ENCODE measurements around the gene CARD8. TPM values are rescaled to one million over a fixed set of nuclear protein-coding genes. Genes with fewer than 3 reads are reported as not detected.

CARD8 gene
- total RNA-seq, 2 experiments from 2014 or later, result 109 TPM

DNA sequence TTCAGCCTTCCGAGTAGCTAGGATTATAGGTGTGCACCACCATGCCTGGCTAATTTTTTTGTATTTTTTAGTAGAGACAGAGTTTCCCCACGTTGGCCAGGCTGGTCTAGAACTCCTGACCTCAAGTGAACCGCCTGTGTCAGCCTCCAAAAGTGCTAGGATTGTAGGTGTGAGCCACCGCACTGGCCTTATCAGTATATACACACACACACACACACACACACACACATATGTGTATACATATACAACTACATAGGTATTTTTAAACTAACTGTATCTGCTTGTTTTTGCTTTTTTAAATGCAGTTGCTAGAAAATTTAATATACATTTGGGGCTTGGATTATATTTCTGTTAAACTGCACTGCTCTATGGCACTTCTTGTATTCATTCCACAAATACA is 3.1 kb downstream of the CARD8 start:
- TF ChIP-seq, protein P1, sequence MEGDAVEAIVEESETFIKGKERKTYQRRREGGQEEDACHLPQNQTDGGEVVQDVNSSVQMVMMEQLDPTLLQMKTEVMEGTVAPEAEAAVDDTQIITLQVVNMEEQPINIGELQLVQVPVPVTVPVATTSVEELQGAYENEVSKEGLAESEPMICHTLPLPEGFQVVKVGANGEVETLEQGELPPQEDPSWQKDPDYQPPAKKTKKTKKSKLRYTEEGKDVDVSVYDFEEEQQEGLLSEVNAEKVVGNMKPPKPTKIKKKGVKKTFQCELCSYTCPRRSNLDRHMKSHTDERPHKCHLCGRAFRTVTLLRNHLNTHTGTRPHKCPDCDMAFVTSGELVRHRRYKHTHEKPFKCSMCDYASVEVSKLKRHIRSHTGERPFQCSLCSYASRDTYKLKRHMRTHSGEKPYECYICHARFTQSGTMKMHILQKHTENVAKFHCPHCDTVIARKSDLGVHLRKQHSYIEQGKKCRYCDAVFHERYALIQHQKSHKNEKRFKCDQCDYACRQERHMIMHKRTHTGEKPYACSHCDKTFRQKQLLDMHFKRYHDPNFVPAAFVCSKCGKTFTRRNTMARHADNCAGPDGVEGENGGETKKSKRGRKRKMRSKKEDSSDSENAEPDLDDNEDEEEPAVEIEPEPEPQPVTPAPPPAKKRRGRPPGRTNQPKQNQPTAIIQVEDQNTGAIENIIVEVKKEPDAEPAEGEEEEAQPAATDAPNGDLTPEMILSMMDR (IDR thresholded peaks at IDR 0.05), result no peak
- no peak for DNase-seq
- Mint-ChIP-seq H3K9me3 (no peaks in the 10 kb centered on the region), H3K4me1 (ENCODE audit: low read depth) (peaks cover 54% of the 10 kb centered on the region), H3K4me3 (no peak overlapping the region), H3K36me3 (ENCODE audit: low read depth) (peaks cover 22% of the 10 kb centered on the region), H3K27ac (peak overlapping the region; percentile 100), H3K27me3 (no peaks in the 10 kb centered on the region)
- ChIA-PET POLR2A (interaction anchor here (0.8 kb wide), 1 partner anchor 49 kb away, joined by 3 read pairs; no protein-coding TSS in a partner anchor), CTCF (no interaction called here)
- intact Hi-C loops (cut with micrococcal nuclease), result no loop called here
- ATAC-seq, result no peak

DNA sequence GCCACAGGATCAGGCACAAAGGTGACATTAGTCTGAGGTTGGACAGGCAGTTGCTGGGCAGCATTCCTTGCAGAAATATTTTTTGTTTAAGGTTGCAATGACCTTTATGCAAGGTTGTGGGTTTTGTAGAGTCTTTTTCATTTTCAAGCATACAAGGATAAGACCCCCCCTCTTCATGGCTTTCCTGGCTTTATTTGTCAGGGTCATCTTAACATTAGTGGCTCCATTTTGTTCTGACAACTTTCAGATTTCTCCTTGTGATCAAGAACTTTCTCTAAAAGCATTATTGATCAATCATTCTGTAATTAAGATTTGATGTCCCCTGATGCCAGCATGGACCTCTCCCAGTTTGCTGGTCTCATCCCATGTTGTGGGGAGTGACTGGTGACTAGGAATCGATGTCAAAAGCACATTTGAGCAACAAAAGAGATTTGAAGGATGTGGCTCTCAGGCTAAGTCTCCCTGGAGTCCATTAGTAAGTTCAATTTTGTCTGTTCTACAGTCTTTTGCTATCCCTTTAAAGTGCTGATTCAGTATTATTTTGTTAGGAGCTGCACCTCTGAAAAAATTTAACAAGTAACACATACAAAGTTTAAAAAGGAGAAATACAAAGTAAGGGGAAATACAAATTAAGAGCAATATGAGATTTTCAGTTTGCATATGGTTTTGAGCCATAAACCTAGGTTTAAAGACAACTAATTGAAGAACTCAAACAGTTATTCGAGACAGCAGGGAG is 5.3 kb downstream of the CARD8 start:
- peak overlapping the region; percentile 25 for H3K4me3 Mint-ChIP-seq

DNA sequence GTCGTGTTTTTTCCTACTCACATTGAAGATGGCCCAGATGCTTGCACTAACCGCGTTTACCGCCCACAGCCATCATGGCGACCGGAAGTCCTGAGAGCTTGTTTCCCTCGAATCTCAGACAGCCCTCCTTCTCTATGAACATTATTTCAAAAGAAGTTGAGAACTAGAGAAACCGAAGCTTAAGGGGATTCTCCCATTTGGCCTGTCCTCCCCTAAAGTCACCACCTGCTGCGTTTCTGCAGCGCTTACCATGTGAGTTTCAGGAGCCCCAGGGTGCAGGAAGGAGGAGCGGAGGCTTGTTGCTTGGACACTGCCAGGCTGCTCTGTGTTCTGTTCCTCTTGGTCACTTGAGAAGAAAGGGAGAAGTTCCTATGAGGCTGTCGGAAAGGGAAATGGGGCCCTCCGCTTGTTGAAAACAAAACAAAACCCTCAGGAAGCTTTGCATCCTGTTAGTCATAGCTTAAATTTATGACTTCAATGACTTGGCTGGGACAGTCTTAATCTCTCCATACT is 6.2 kb downstream of the CARD8 start:
- intact Hi-C loops (cut with micrococcal nuclease), result no loop called here
- DNase-seq (peak; percentile 95), ATAC-seq (peak; percentile 82)
- no peaks in the 10 kb centered on the region for H3K27me3 Mint-ChIP-seq
- ChIA-PET CTCF (interaction anchor here (1.3 to 2.3 kb wide), 4 partner anchors 10 to 97 kb away, joined by 3 to 10 read pairs (median 4); no protein-coding TSS in a partner anchor), POLR2A (interaction anchor here (0.6 to 1.9 kb wide), 10 partner anchors 9 to 152 kb away, joined by 3 to 15 read pairs (median 4); partner anchors contain the start of gene PLA2G4C)
- H3K27ac Mint-ChIP-seq, result peak overlapping the region; percentile 99
- H3K36me3 Mint-ChIP-seq (ENCODE audit: low read depth), result peaks cover 41% of the 10 kb centered on the region
- TF ChIP-seq, protein P1 (IDR thresholded peaks at IDR 0.05), result no peak
- H3K9me3 Mint-ChIP-seq, result no peaks in the 10 kb centered on the region
- peaks cover 65% of the 10 kb centered on the region for H3K4me1 Mint-ChIP-seq (ENCODE audit: low read depth)
- H3K4me3 Mint-ChIP-seq, result peak overlapping the region; percentile 85

More for the DNA sequence above, 5.3 kb downstream of the CARD8 start:
- no peak for ATAC-seq
- DNase-seq, result no peak
- CTCF ChIA-PET, result interaction anchor here (1.3 to 2.3 kb wide), 4 partner anchors 9 to 98 kb away, joined by 3 to 10 read pairs (median 4); no protein-coding TSS in a partner anchor
- POLR2A ChIA-PET, result interaction anchor here (0.8 to 1.9 kb wide), 8 partner anchors 9 to 151 kb away, joined by 3 to 15 read pairs (median 4); no protein-coding TSS in a partner anchor
- Mint-ChIP-seq H3K4me1 (ENCODE audit: low read depth) (peaks cover 62% of the 10 kb centered on the region), H3K36me3 (ENCODE audit: low read depth) (peaks cover 32% of the 10 kb centered on the region), H3K27ac (peak overlapping the region; percentile 99), H3K9me3 (no peaks in the 10 kb centered on the region), H3K27me3 (no peaks in the 10 kb centered on the region)
- TF ChIP-seq, protein P1 (IDR thresholded peaks at IDR 0.05), result no peak
- intact Hi-C loops (cut with micrococcal nuclease), result no loop called here

DNA sequence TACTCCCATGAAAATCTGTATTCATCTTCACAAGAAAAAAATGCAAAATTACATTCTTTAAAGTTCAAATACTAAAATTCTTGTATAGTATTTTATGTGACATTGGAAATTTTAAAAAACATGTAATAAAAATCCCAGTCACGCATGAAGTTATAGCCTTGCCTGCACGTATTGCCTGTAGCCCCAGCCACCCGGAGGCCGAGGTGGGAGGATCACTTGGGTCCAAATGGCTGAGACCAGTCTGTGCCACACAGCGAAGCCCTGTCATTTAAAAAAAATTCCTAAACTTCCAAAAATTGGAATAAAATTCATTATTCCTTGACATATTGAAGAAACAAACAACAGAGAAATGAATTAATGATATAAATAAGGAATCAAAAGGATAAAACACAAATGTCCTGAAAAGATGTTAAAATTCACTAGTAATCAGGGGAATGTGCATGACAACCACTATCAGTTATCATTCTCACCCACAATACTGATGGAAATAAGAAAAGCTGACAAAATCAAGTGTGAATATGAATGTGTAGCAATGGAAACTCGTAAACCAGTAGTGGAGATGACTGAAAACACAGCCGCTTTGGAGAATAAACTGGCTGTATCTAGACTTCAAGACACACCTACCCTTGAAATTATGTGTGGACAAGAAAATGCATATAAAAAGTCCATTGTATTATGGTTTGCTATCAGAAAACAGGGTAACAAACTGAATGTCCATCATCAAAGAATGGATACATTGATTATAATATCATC is 7.5 kb downstream of the CARD8 start:
- peaks cover 44% of the 10 kb centered on the region for H3K36me3 Mint-ChIP-seq (ENCODE audit: low read depth)
- TF ChIP-seq, protein P1 (IDR thresholded peaks at IDR 0.05), result no peak
- ATAC-seq, result no peak
- peak; percentile 31 for DNase-seq
- ChIA-PET CTCF (no interaction called here), POLR2A (interaction anchor here (1.2 to 1.9 kb wide), 2 partner anchors 17 to 45 kb away, joined by 4 to 15 read pairs; no protein-coding TSS in a partner anchor)
- no peaks in the 10 kb centered on the region for H3K9me3 Mint-ChIP-seq
- peaks cover 60% of the 10 kb centered on the region for H3K4me1 Mint-ChIP-seq (ENCODE audit: low read depth)
- peak overlapping the region; percentile 99 for H3K27ac Mint-ChIP-seq
- peak overlapping the region; percentile 85 for H3K4me3 Mint-ChIP-seq
- intact Hi-C loops (cut with micrococcal nuclease), result no loop called here
- no peaks in the 10 kb centered on the region for H3K27me3 Mint-ChIP-seq

Data from activated CD8-positive, alpha-beta T cell treated with anti-CD3 and anti-CD28 coated beads for 36 hours (primary cell).